Measurements from ENCODE around the gene CTNND2.

The CTNND2 gene

DNA sequence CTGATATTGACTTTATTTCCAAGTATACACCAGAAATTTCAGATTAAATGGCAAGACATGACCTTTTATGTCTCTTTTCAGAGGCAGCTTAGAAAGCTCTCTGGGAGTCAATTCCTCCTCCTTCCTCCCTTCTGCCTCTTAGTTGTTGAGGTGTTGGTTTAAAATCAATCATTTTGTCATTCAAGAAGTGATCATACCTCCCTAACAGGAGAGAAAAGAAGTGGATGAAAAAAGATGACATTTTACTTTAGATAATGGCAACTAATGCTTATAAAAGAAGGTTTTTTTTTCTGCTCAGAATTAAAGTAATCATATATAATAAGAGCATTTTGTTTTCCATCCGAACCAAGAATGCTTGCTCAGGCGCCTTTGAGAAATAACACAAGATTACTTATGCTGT, 448.7 kb downstream of the CTNND2 start:
- TF ChIP-seq, protein P1, sequence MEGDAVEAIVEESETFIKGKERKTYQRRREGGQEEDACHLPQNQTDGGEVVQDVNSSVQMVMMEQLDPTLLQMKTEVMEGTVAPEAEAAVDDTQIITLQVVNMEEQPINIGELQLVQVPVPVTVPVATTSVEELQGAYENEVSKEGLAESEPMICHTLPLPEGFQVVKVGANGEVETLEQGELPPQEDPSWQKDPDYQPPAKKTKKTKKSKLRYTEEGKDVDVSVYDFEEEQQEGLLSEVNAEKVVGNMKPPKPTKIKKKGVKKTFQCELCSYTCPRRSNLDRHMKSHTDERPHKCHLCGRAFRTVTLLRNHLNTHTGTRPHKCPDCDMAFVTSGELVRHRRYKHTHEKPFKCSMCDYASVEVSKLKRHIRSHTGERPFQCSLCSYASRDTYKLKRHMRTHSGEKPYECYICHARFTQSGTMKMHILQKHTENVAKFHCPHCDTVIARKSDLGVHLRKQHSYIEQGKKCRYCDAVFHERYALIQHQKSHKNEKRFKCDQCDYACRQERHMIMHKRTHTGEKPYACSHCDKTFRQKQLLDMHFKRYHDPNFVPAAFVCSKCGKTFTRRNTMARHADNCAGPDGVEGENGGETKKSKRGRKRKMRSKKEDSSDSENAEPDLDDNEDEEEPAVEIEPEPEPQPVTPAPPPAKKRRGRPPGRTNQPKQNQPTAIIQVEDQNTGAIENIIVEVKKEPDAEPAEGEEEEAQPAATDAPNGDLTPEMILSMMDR (IDR thresholded peaks at IDR 0.05; ENCODE audit: low read depth, low read length, missing control alignments): no peak
- no peak overlapping the region for H3K4me3 ChIP-seq (ENCODE audit: low read depth, low read length)
- no peak for DNase-seq (ENCODE audit: low read depth)

- TF ChIP-seq, protein P1 (IDR thresholded peaks at IDR 0.05; ENCODE audit: low read depth, low read length, missing control alignments): no peak
- no peak for DNase-seq (ENCODE audit: low read depth)
- no peak overlapping the region for H3K4me3 ChIP-seq (ENCODE audit: low read depth, low read length)
Observed at GRCh38 chr5:11452852-11453251, 451.4 kb downstream of the CTNND2 start.

DNA sequence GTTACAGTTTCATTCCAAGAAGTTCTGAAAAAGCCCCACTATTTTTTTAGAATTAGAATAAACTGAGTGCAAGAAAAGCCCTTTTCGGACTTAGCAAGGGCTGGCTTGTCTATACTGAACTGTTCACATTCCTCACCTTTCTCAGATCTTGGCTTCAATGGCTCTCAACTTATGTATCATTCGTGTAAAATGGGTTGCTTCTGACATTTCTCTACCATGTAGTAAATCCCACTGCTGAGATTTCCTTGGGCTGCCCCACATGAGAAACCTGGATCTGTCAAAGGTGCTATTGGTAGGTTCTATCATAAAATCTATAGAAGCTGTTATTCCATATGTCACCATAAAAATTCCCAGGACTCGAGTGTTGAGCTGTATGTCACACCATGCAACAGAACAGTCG, 454.3 kb downstream of the CTNND2 start:
- no peak overlapping the region for H3K4me3 ChIP-seq (ENCODE audit: low read depth, low read length)
- TF ChIP-seq, protein P1 (IDR thresholded peaks at IDR 0.05; ENCODE audit: low read depth, low read length, missing control alignments): no peak
- DNase-seq (ENCODE audit: low read depth): no peak

DNA sequence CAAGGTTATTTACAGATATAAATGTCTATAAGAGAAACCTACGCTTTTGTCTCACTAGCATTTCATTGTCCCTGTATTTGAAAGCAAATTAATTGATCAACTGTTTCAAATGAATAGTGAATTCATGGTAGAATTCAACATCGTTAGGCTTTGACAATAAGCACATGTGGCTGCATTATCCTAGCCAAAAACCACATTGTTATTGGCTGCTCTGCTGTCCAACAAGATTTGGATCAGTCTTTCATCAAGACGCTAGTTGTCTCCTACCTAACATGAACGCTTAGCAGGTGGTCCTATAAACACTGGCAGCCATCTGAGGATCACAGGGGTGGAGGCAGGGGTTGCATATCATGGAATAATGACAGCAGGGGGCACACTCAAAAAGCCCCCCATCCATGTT, 455.0 kb downstream of the CTNND2 start:
- H3K4me3 ChIP-seq (ENCODE audit: low read depth, low read length): no peak overlapping the region
- TF ChIP-seq, protein P1 (IDR thresholded peaks at IDR 0.05; ENCODE audit: low read depth, low read length, missing control alignments): no peak
- no peak for DNase-seq (ENCODE audit: low read depth)

DNA sequence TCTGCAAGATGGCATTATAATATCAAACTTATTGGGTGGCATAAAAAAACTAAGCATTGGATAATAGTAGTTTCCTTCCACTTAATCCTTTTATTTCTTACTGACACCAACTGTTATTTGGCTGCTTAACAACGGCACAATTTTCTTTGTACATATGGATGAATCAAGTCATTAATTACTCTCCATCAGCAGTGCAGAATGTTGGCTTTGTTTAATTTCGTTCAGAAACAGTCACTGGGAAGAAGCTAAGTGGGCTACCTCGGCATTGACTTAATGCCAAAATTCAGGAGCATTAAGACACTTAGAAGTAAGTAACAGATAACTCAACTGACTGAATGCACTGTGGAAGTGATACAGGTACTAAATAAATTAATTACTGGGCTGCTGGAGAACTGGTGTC, 460.4 kb downstream of the CTNND2 start:
- no peak overlapping the region for H3K4me3 ChIP-seq (ENCODE audit: low read depth, low read length)
- no peak for DNase-seq (ENCODE audit: low read depth)
- TF ChIP-seq, protein P1 (IDR thresholded peaks at IDR 0.05; ENCODE audit: low read depth, low read length, missing control alignments): no peak

DNA sequence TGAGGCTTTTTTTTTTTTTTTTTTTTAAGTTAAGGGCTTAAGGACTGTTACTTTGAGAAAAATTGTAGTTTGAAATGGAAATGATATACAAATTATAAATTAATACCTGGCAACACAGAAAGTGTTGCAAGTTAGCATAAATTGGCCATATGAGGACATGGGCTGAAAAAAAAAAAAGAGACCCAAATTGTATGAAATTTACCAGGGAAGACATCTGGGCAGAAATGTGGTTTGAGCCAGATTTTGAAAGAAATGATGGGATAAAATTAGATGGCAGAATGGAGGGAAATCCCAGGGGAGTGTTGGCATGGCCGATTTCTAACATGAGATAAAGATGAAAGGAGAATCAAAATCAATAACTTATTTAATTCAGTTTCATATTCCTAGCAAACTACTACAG, 472.1 kb downstream of the CTNND2 start:
- no peak overlapping the region for H3K4me3 ChIP-seq (ENCODE audit: low read depth, low read length)
- TF ChIP-seq, protein P1 (IDR thresholded peaks at IDR 0.05; ENCODE audit: low read depth, low read length, missing control alignments): no peak
- DNase-seq (ENCODE audit: low read depth): no peak

- H3K4me3 ChIP-seq (ENCODE audit: low read depth, low read length): no peak overlapping the region
- no peak for DNase-seq (ENCODE audit: low read depth)
- TF ChIP-seq, protein P1 (IDR thresholded peaks at IDR 0.05; ENCODE audit: low read depth, low read length, missing control alignments): no peak
Observed at GRCh38 chr5:11429254-11429653, 475.0 kb downstream of the CTNND2 start.

Data from GM12864 (cell line).